Liver (tissue), 9 donors: ENCODE measurements around the gene STAM2. TPM values are rescaled to one million over a fixed set of nuclear protein-coding genes. Genes with fewer than 3 reads are reported as not detected.

Source experiments
- DNase-seq: peaks from one replicate; pipeline ENCODE4 v3.0.0-alpha.2; 2017; ENCODE audit warnings: low spot score
- H3K27ac ChIP-seq, 2 donors: one replicate each; pipeline ENCODE4 v1.7.0; 2013; ENCODE audit warnings: inconsistent platforms in 2 of 2, low read length in 2 of 2, control low read depth in 1 of 2, low read depth in 1 of 2, mild to moderate bottlenecking in 1 of 2
- H3K27me3 ChIP-seq, 4 donors: one replicate each; pipeline versions ENCODE4 v1.6.1 to v1.7.0; 2013; ENCODE audit warnings: low read length in 3 of 4, inconsistent platforms in 1 of 4, mild to moderate bottlenecking in 1 of 4, moderate library complexity in 1 of 4; ENCODE audit not compliant: control insufficient read depth in 4 of 4, insufficient read depth in 4 of 4
- H3K36me3 ChIP-seq, 4 donors: one replicate each; pipeline versions ENCODE4 v1.6.1 to v1.7.0; 2013; ENCODE audit warnings: low read length in 3 of 4, mild to moderate bottlenecking in 3 of 4, low read depth in 1 of 4, moderate library complexity in 1 of 4; ENCODE audit not compliant: control insufficient read depth in 4 of 4, insufficient read depth in 3 of 4
- H3K4me1 ChIP-seq, 4 donors: one replicate each; pipeline versions ENCODE4 v1.6.1 to v1.7.0; 2013; ENCODE audit warnings: low read length in 3 of 4, mild to moderate bottlenecking in 3 of 4, moderate library complexity in 1 of 4; ENCODE audit not compliant: control insufficient read depth in 4 of 4, insufficient read depth in 4 of 4
- H3K4me3 ChIP-seq, 3 donors: one replicate each; pipeline versions ENCODE4 v1.6.1 to v1.7.0; 2013; ENCODE audit warnings: low read length in 3 of 3, control low read depth in 1 of 3, low read depth in 1 of 3, mild to moderate bottlenecking in 1 of 3
- H3K9ac ChIP-seq, 2 donors: one replicate each; pipeline ENCODE4 v1.7.0; 2013; ENCODE audit warnings: low read length in 2 of 2, mild to moderate bottlenecking in 2 of 2, moderate library complexity in 2 of 2, control low read depth in 1 of 2, low read depth in 1 of 2
- H3K9me3 ChIP-seq, 4 donors: one replicate each; pipeline versions ENCODE4 v1.6.1 to v1.7.0; 2013; ENCODE audit warnings: low read length in 3 of 4; ENCODE audit not compliant: control insufficient read depth in 4 of 4
- ATF3 ChIP-seq: IDR thresholded peaks from 2 replicates; pipeline ENCODE4 v1.6.1; 2016; ENCODE audit warnings: antibody characterized with exemption
- CTCF ChIP-seq: fragments of 150-350 bp; IDR thresholded peaks from 2 replicates; pipeline ENCODE4 v1.5.1; 2017; ENCODE audit warnings: improper control_type of control experiment, low read depth, low read length; ENCODE audit not compliant: missing input control
- EGR1 ChIP-seq, 2 donors: IDR thresholded peaks; 2 replicates each; pipeline ENCODE4 v1.6.1; 2016 to 2018; ENCODE audit warnings: antibody characterized with exemption in 2 of 2, low read depth in 2 of 2
- FOXA1 ChIP-seq: IDR thresholded peaks from 2 replicates; pipeline ENCODE4 v1.6.1; 2016; ENCODE audit warnings: antibody characterized with exemption
- FOXA2 ChIP-seq: IDR thresholded peaks from 2 replicates; pipeline ENCODE4 v1.6.1; 2016; ENCODE audit warnings: antibody characterized with exemption
- GABPA ChIP-seq, 2 donors: IDR thresholded peaks in 1 of 2; conservative IDR thresholded peaks in 1 of 2; 2 replicates each; pipeline ENCODE4 v1.6.1; 2016; ENCODE audit warnings: antibody characterized with exemption in 2 of 2, mild to moderate bottlenecking in 1 of 2, moderate library complexity in 1 of 2
- HNF4A ChIP-seq, 2 donors: conservative IDR thresholded peaks; 2 replicates each; pipeline ENCODE4 v1.6.1; 2016; ENCODE audit warnings: antibody characterized with exemption in 2 of 2, mild to moderate bottlenecking in 2 of 2
- HNF4G ChIP-seq: IDR thresholded peaks from 2 replicates; pipeline ENCODE4 v1.6.1; 2016; ENCODE audit warnings: antibody characterized with exemption
- JUND ChIP-seq, 2 donors: IDR thresholded peaks; 2 replicates each; pipeline ENCODE4 v1.6.1; 2016; ENCODE audit warnings: antibody characterized with exemption in 2 of 2
- MAX ChIP-seq: IDR thresholded peaks from 2 replicates; pipeline ENCODE4 v1.6.1; 2016; ENCODE audit warnings: antibody characterized with exemption
- NR2F2 ChIP-seq: IDR thresholded peaks from 2 replicates; pipeline ENCODE4 v1.6.1; 2016; ENCODE audit warnings: antibody characterized with exemption
- RAD21 ChIP-seq, 2 donors: IDR thresholded peaks; 2 replicates each; pipeline ENCODE4 v1.6.1; 2016; ENCODE audit warnings: antibody characterized with exemption in 2 of 2, mild to moderate bottlenecking in 2 of 2
- REST ChIP-seq: IDR thresholded peaks from 2 replicates; pipeline ENCODE4 v1.6.1; 2016; ENCODE audit warnings: antibody characterized with exemption, mild to moderate bottlenecking
- RXRA ChIP-seq, 2 donors: IDR thresholded peaks; 2 replicates each; pipeline ENCODE4 v1.6.1; 2017 to 2018; ENCODE audit warnings: antibody characterized with exemption in 2 of 2, mild to moderate bottlenecking in 1 of 2
- SP1 ChIP-seq: IDR thresholded peaks from 2 replicates; pipeline ENCODE4 v1.6.1; 2018; ENCODE audit warnings: antibody characterized with exemption, mild to moderate bottlenecking
- TAF1 ChIP-seq: conservative IDR thresholded peaks from 2 replicates; pipeline ENCODE4 v1.6.1; 2016; ENCODE audit warnings: antibody characterized with exemption, mild to moderate bottlenecking
- YY1 ChIP-seq: IDR thresholded peaks from 2 replicates; pipeline ENCODE4 v1.6.1; 2016; ENCODE audit warnings: antibody characterized with exemption, mild to moderate bottlenecking
- ZBTB33 ChIP-seq: IDR thresholded peaks from 2 replicates; pipeline ENCODE4 v1.6.1; 2016; ENCODE audit warnings: antibody characterized with exemption
- WGBS: extraction: QIAGEN DNeasy Blood & Tissue Kit; methylation state at CpG from one replicate; pipeline ENCODE4 v1.1.7; 2013; 5-methylcytosine and 5-hydroxymethylcytosine counted together
- polyA plus RNA-seq, 2 donors: library from polyadenylated mRNA; stranded (reverse) in 1 of 2; unstranded in 1 of 2; fragments of 200-250 nt in 1 of 2; fragments of >200 nt in 1 of 2; fragmentation: Nextera tagmentation in 1 of 2; extraction: Ambion mirVana in 1 of 2; gene quantifications; one replicate each; pipeline versions ENCODE4 v1.2.1 to v1.2.3, GENCODE V29; 2013 to 2015
- total RNA-seq, 2 donors: library from RNA; depleted of rRNA; stranded (reverse); fragments of >200 nt; gene quantifications; one replicate each; pipeline ENCODE4 v1.2.3, GENCODE V29; 2014
- donor health status: healthy.
- donor health status: healthy.
- donor health status: healthy.
- donor health status: healthy.
- donor health status: healthy.

Gene STAM2
- total and polyA plus RNA-seq, 4 donors, result 4.0 to 18.0 (median 7.2) TPM

- WGBS, result 19% methylated on average over 19 of the region's 19 CpGs
- DNase-seq, result no peak
- Histone ChIP-seq H3K9me3 (no peaks in the 10 kb centered on the region), H3K27ac (no peak overlapping the region), H3K36me3 (no peaks in the 10 kb centered on the region), H3K4me1 (peaks cover 11 to 23% (median 18%) of the 10 kb centered on the region in 4 donors), H3K27me3 (peaks cover 0 to 18% (median 11%) of the 10 kb centered on the region in 4 donors), H3K4me3 (peak overlapping the region in 2 of 3 donors; percentile 39 to 61), H3K9ac (no peak overlapping the region)
- TF ChIP-seq TAF1, result no peak
- no peak for TF ChIP-seq SP1
- no peak for TF ChIP-seq ATF3
- no peak for TF ChIP-seq GABPA (IDR thresholded peaks at IDR 0.05 in 1 of 2, conservative IDR thresholded peaks at IDR 0.05 in 1 of 2)
- no peak for TF ChIP-seq FOXA1
- TF ChIP-seq HNF4G, result no peak
- TF ChIP-seq EGR1 (IDR thresholded peaks at IDR 0.05; ENCODE audit: low read depth in 2 of 2), result no peak
- no peak for TF ChIP-seq ZBTB33
- no peak for TF ChIP-seq MAX
- no peak for TF ChIP-seq RXRA (IDR thresholded peaks at IDR 0.05)
- TF ChIP-seq CTCF, result no peak
- no peak for TF ChIP-seq FOXA2
- no peak for TF ChIP-seq REST
- TF ChIP-seq YY1, result no peak
- TF ChIP-seq NR2F2, result no peak
- TF ChIP-seq RAD21 (IDR thresholded peaks at IDR 0.05), result no peak
- TF ChIP-seq JUND (IDR thresholded peaks at IDR 0.05), result no peak
- TF ChIP-seq HNF4A (conservative IDR thresholded peaks at IDR 0.05), result no peak
Measured at GRCh38 chr2:152099367-152100050, 76.1 kb downstream of the STAM2 start.
